Heart right ventricle (tissue), 16 donors: Measurements from ENCODE around the gene MYO5B. TPM values are rescaled to one million over a fixed set of nuclear protein-coding genes. Genes with fewer than 3 reads are reported as not detected.

Experiments
- ATAC-seq, 8 donors: fragments of 200-7000 bp; cut with Tn5 transposase; one replicate each; pipeline ENCODE4 v1.9.1; 2020; ENCODE audit warnings: mild to moderate bottlenecking in 8 of 8, moderate library complexity in 8 of 8, moderate number of reproducible peaks in 1 of 8
- DNase-seq, 2 donors: peaks; one replicate each; pipeline ENCODE4 v3.0.0-alpha.2; 2020
- H3K27ac ChIP-seq, 10 donors: fragments of 200-600 bp; sonication (generic) in 2 of 10; one replicate each; pipeline versions ENCODE4 v1.5.0 to v1.8.0; 2020 to 2022; ENCODE audit warnings: mild to moderate bottlenecking in 3 of 10
- H3K27me3 ChIP-seq, 7 donors: fragments of 200-600 bp; one replicate each; pipeline ENCODE4 v1.8.0; 2021 to 2022; ENCODE audit warnings: mild to moderate bottlenecking in 2 of 7
- H3K36me3 ChIP-seq, 9 donors: fragments of 200-600 bp; sonication (generic) in 1 of 9; one replicate each; pipeline versions ENCODE4 v1.5.0 to v1.8.0; 2020 to 2022; ENCODE audit warnings: mild to moderate bottlenecking in 2 of 9
- H3K4me1 ChIP-seq, 9 donors: fragments of 200-600 bp; sonication (generic) in 1 of 9; one replicate each; pipeline versions ENCODE4 v1.5.0 to v1.8.0; 2020 to 2022; ENCODE audit warnings: mild to moderate bottlenecking in 4 of 9
- H3K4me3 ChIP-seq, 10 donors: fragments of 200-600 bp; sonication (generic) in 2 of 10; one replicate each; pipeline versions ENCODE4 v1.5.0 to v1.8.0; 2020 to 2022; ENCODE audit warnings: mild to moderate bottlenecking in 7 of 10, moderate library complexity in 2 of 10
- H3K9me3 ChIP-seq, 11 donors: fragments of 200-600 bp in 10 of 11; sonication (generic) in 2 of 11; one replicate each; pipeline versions ENCODE4 v1.5.0 to v1.8.0; 2013 to 2022; ENCODE audit warnings: mild to moderate bottlenecking in 2 of 11, control low read depth in 1 of 11, moderate library complexity in 1 of 11
- CTCF ChIP-seq, 9 donors: fragments of 200-600 bp; sonication (generic) in 2 of 9; IDR thresholded peaks; one replicate each; pipeline versions ENCODE4 v1.5.0 to v1.8.0; 2021 to 2022; ENCODE audit warnings: antibody characterized with exemption in 9 of 9, mild to moderate bottlenecking in 5 of 9, moderate library complexity in 1 of 9
- WGBS, 2 donors: extraction: QIAGEN DNeasy Blood & Tissue Kit; methylation state at CpG; one replicate each; pipeline ENCODE4 v1.1.7; 2013; ENCODE audit warnings: inconsistent platforms in 1 of 2; 5-methylcytosine and 5-hydroxymethylcytosine counted together
- intact Hi-C, 10 donors: fragments of 100-400 bp; cut with DNase I; formaldehyde crosslinking; loops; one replicate each; pipeline versions ENCODE4 v1.11.1 to v1.14.2; 2022
- polyA plus RNA-seq, 2 donors: library from polyadenylated mRNA; stranded (reverse); fragments of 200-250 nt; gene quantifications; one replicate each; pipeline ENCODE4 v1.2.3, GENCODE V29; 2013
- total RNA-seq, 10 donors: library from RNA; stranded (reverse); fragmentation: NEBNext Ultra II Directional in 3 of 10; extraction: Animal tissue kit (Norgen Biotek cat#: 25700) in 3 of 10; gene quantifications; one replicate each; pipeline versions ENCODE4 v1.2.1 to v1.2.4, GENCODE V29; 2021 to 2023
- donor health status: Arrhythmogenic right ventricular cardiomyopathy.
- donor health status: ischemic (EF 13 %, LVEDD 7.1; RV severe dilation, severe dysfunction).
- donor health status: healthy with polysubstance abuse.
- donor health status: DM: no; HTN: yes; CAD: no.
- donor health status: DM: no; HTN: no; CAD: no.
- donor health status: ischemic (EF 25% LVEDD 6.9; RV normal size, moderate dysfunction).
- donor health status: ischemic (EF 25% LVEDD 5.7; RV mildly dilated, moderate dysfunction).
- donor health status: healthy.
- donor health status: DM: yes; HTN: yes; CAD: no.
- donor health status: Ischemic cardiomyopathy.
- donor health status: ischemic (EF 35%, LVEDD 5.7; RV mildly dilated, moderate dysfunction).
- donor health status: nonischemic (EF 11% LVEDD 7.7; RV severe dilation, severe dysfunction).
- donor health status: DM: yes; HTN: yes; CAD: no.
- donor health status: PGD.
- donor health status: ischemic (EF 29% LVEDD 5.4; RV normal size, mild dysfunction).
- donor health status: nonischemic (EF 23%, LVEDD 6.1; RV moderate dilation, normal function).

MYO5B gene
- total and polyA plus RNA-seq, 12 donors, result 0.20 to 3.7 (median 0.93) TPM

- DNase-seq (no peak), ATAC-seq (no peak)
- H3K4me1 ChIP-seq, result peaks cover 0 to 3% (median 0%) of the 10 kb centered on the region in 9 donors
- 66 to 90% methylated on average over 1 of the region's 1 CpG for WGBS, 2 donors
- H3K9me3 ChIP-seq, result no peaks in the 10 kb centered on the region
- H3K4me3 ChIP-seq, result no peak overlapping the region
- no peaks in the 10 kb centered on the region for H3K36me3 ChIP-seq
- H3K27ac ChIP-seq, result no peak overlapping the region
- peaks cover 0 to 23% (median 0%) of the 10 kb centered on the region in 7 donors for H3K27me3 ChIP-seq
- intact Hi-C loops, result no loop called here
- no peak for TF ChIP-seq CTCF (IDR thresholded peaks at IDR 0.05)
Measured at GRCh38 chr18:50111398-50111797, 83.5 kb downstream of the MYO5B start.

- Histone ChIP-seq H3K9me3 (no peaks in the 10 kb centered on the region), H3K4me1 (no peaks in the 10 kb centered on the region), H3K4me3 (no peak overlapping the region), H3K27ac (no peak overlapping the region), H3K36me3 (no peaks in the 10 kb centered on the region), H3K27me3 (peaks cover 0 to 23% (median 2%) of the 10 kb centered on the region in 7 donors)
- no peak for TF ChIP-seq CTCF (IDR thresholded peaks at IDR 0.05)
- intact Hi-C loops, result no loop called here
- 71 to 73% methylated on average over 2 of the region's 2 CpGs for WGBS, 2 donors
- DNase-seq (no peak), ATAC-seq (no peak)
Measured at GRCh38 chr18:50107468-50107977, 87.4 kb downstream of the MYO5B start.

GRCh38 chr18:50105027-50105426 lies 89.9 kb downstream of the MYO5B start:
- TF ChIP-seq CTCF (IDR thresholded peaks at IDR 0.05), result no peak
- ATAC-seq, result no peak
- 86 to 94% methylated on average over 1 of the region's 1 CpG for WGBS, 2 donors
- Histone ChIP-seq H3K4me3 (no peak overlapping the region), H3K36me3 (no peaks in the 10 kb centered on the region), H3K27me3 (peaks cover 0 to 13% (median 5%) of the 10 kb centered on the region in 7 donors), H3K9me3 (no peaks in the 10 kb centered on the region), H3K27ac (no peak overlapping the region), H3K4me1 (peaks cover 0 to 2% (median 0%) of the 10 kb centered on the region in 9 donors)
- no peak for DNase-seq
- intact Hi-C loops, result no loop called here

GRCh38 chr18:50104421-50104820 lies 90.5 kb downstream of the MYO5B start:
- intact Hi-C loops, result no loop called here
- peaks cover 0 to 13% (median 5%) of the 10 kb centered on the region in 7 donors for H3K27me3 ChIP-seq

More at GRCh38 chr18:50104421-50104820, 90.5 kb downstream of the MYO5B start:
- Histone ChIP-seq H3K27ac (no peak overlapping the region), H3K4me3 (no peak overlapping the region), H3K4me1 (peaks cover 0 to 6% (median 0%) of the 10 kb centered on the region in 9 donors), H3K36me3 (no peaks in the 10 kb centered on the region), H3K9me3 (no peaks in the 10 kb centered on the region)
- ATAC-seq (no peak), DNase-seq (no peak)
- 90 to 92% methylated on average over 3 of the region's 3 CpGs for WGBS, 2 donors
- TF ChIP-seq CTCF (IDR thresholded peaks at IDR 0.05), result no peak
